GM12891 (cell line): Measurements from ENCODE around the gene MRPL21.

ENCODE experiments used
- POLR2A ChIP-seq: IDR thresholded peaks from 2 replicates; pipeline ENCODE4 v1.6.1; 2011; ENCODE audit warnings: low read depth, low read length, control low read depth
- POLR2AphosphoS5 ChIP-seq: IDR thresholded peaks from 2 replicates; pipeline ENCODE4 v1.6.1; 2011; ENCODE audit warnings: low read depth, low read length, control low read depth
- TAF1 ChIP-seq: IDR thresholded peaks from 2 replicates; pipeline ENCODE4 v1.6.1; 2011; ENCODE audit warnings: low read depth, low read length, control low read depth

GRCh38 chr11:68854273-68854958, 49.2 kb downstream of the MRPL21 start:
- no peak for TF ChIP-seq POLR2A
- no peak for TF ChIP-seq POLR2AphosphoS5
- TF ChIP-seq TAF1: no peak
